ENCODE measurements around the gene NBPF3.

NBPF3 gene

DNA sequence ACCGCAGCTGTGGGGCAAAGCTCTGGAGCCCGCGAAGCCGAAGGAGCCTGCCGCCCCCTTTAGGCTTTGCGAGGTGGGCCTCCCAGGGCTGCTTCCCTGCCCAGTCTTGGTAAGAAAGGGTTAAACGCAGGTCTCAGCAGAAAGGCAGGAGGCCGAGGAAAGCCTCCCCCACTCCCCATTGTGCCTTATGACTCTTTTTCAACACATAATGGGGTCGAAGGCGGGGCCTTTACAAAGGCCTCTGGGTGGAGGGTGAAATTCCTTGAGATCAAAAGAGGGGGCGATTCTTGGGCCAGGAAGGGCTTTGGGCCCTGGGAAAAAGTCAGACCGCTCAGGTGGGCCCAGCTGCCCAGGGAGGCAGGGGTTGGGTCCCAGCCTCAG is 70.2 kb downstream of the NBPF3 start:
- no peaks in the 10 kb centered on the region for H3K79me2 ChIP-seq (ENCODE audit: insufficient read depth, low read length)
- ATAC-seq (ENCODE audit: insufficient read depth, low read depth) = no peak
- no peak overlapping the region for H3K4me2 ChIP-seq (ENCODE audit: insufficient read depth, low read length)
- no peaks in the 10 kb centered on the region for H3K36me3 ChIP-seq (ENCODE audit: insufficient read depth, low read length)
- DNase-seq = no peak
- peaks cover 6% of the 10 kb centered on the region for H3K27me3 ChIP-seq (ENCODE audit: insufficient read depth, low read length, poor library complexity)
- no peaks in the 10 kb centered on the region for H3K4me1 ChIP-seq (ENCODE audit: insufficient read depth, low read length)
- TF ChIP-seq EZH2 (IDR thresholded peaks at IDR 0.05; ENCODE audit: borderline replicate concordance, low read depth, low read length, severe bottlenecking) (no peak), CTCF (IDR thresholded peaks at IDR 0.05; ENCODE audit: borderline replicate concordance, extremely low read depth, low read length, poor library complexity, severe bottlenecking) (no peak)
- H4K20me1 ChIP-seq (ENCODE audit: insufficient read depth, low read length) = peaks cover 6% of the 10 kb centered on the region; the same call in 1 of the 2 replicates
- H3K4me3 ChIP-seq (ENCODE audit: low read depth in 1 of 2, low read length in 2 of 2) = no peak overlapping the region
- no peak overlapping the region for H2AFZ ChIP-seq (ENCODE audit: low read depth, low read length)
- H3K9me3 ChIP-seq (ENCODE audit: insufficient read depth, low read length, severe bottlenecking) = no peaks in the 10 kb centered on the region
- H3K27ac ChIP-seq (ENCODE audit: low read length) = no peak overlapping the region
- no peak overlapping the region for H3K9ac ChIP-seq (ENCODE audit: low read depth, low read length)

- DNase-seq = no peak
- Histone ChIP-seq H3K27me3 (ENCODE audit: insufficient read depth, low read length, poor library complexity) (peaks cover 6% of the 10 kb centered on the region), H3K79me2 (ENCODE audit: insufficient read depth, low read length) (no peaks in the 10 kb centered on the region), H4K20me1 (ENCODE audit: insufficient read depth, low read length) (peaks cover 6% of the 10 kb centered on the region), H3K9me3 (ENCODE audit: insufficient read depth, low read length, severe bottlenecking) (no peaks in the 10 kb centered on the region), H3K4me1 (ENCODE audit: insufficient read depth, low read length) (no peaks in the 10 kb centered on the region), H3K4me2 (ENCODE audit: insufficient read depth, low read length) (no peak overlapping the region), H3K4me3 (ENCODE audit: low read depth in 1 of 2, low read length in 2 of 2) (no peak overlapping the region), H2AFZ (ENCODE audit: low read depth, low read length) (no peak overlapping the region), H3K27ac (ENCODE audit: low read length) (no peak overlapping the region), H3K9ac (ENCODE audit: low read depth, low read length) (no peak overlapping the region), H3K36me3 (ENCODE audit: insufficient read depth, low read length) (no peaks in the 10 kb centered on the region)
- ATAC-seq (ENCODE audit: insufficient read depth, low read depth) = no peak
- no peak for TF ChIP-seq EZH2 (IDR thresholded peaks at IDR 0.05; ENCODE audit: borderline replicate concordance, low read depth, low read length, severe bottlenecking)
- peak; percentile 39 for TF ChIP-seq CTCF (IDR thresholded peaks at IDR 0.05; ENCODE audit: borderline replicate concordance, extremely low read depth, low read length, poor library complexity, severe bottlenecking)
Observed at GRCh38 chr1:21510885-21511578, 71.1 kb downstream of the NBPF3 start.

GRCh38 chr1:21511579-21512522 is 71.9 kb downstream of the NBPF3 start:
- Histone ChIP-seq H3K27me3 (ENCODE audit: insufficient read depth, low read length, poor library complexity) (peaks cover 6% of the 10 kb centered on the region), H3K9me3 (ENCODE audit: insufficient read depth, low read length, severe bottlenecking) (no peaks in the 10 kb centered on the region), H3K9ac (ENCODE audit: low read depth, low read length) (no peak overlapping the region), H3K4me2 (ENCODE audit: insufficient read depth, low read length) (no peak overlapping the region), H3K4me1 (ENCODE audit: insufficient read depth, low read length) (no peaks in the 10 kb centered on the region), H4K20me1 (ENCODE audit: insufficient read depth, low read length) (peaks cover 3% of the 10 kb centered on the region), H3K27ac (ENCODE audit: low read length) (no peak overlapping the region), H3K79me2 (ENCODE audit: insufficient read depth, low read length) (no peaks in the 10 kb centered on the region), H3K36me3 (ENCODE audit: insufficient read depth, low read length) (no peaks in the 10 kb centered on the region), H3K4me3 (ENCODE audit: low read depth in 1 of 2, low read length in 2 of 2) (no peak overlapping the region), H2AFZ (ENCODE audit: low read depth, low read length) (no peak overlapping the region)
- no peak for TF ChIP-seq EZH2 (IDR thresholded peaks at IDR 0.05; ENCODE audit: borderline replicate concordance, low read depth, low read length, severe bottlenecking)
- no peak for TF ChIP-seq CTCF (IDR thresholded peaks at IDR 0.05; ENCODE audit: borderline replicate concordance, extremely low read depth, low read length, poor library complexity, severe bottlenecking)
- ATAC-seq (ENCODE audit: insufficient read depth, low read depth) (no peak), DNase-seq (no peak)
